SK-N-SH (cell line): Measurements from ENCODE around the gene PSG6. TPM values are rescaled to one million over a fixed set of nuclear protein-coding genes. Genes with fewer than 3 reads are reported as not detected.
"Not testable (repeated sequence)": the region's sequence is repeated elsewhere in the genome, so short reads cannot be mapped to it uniquely, and the experiment has no call there.

Source experiments
- CTCF ChIA-PET: fragments of 300-600, 350-600 bp; formaldehyde crosslinking; extraction: SDS; loops from one replicate; lab custom pipeline; 2021; lab: Yijun Ruan, JAX
- POLR2A ChIA-PET: fragments of 350-600 bp; sonication (Branson Sonifier 250); formaldehyde crosslinking; extraction: SDS; loops from one replicate; lab custom pipeline; 2020; ENCODE audit warnings: antibody characterized with exemption, inconsistent platforms; lab: Yijun Ruan, JAX
- DNase-seq: peaks from one replicate; pipeline ENCODE4 v3.0.0; 2012
- H2AFZ ChIP-seq: fragments of 200-600 bp; sonication (generic); 2 replicates; pipeline ENCODE4 v1.8.1; 2016; ENCODE audit warnings: antibody characterized with exemption, mild to moderate bottlenecking, low read depth
- H3F3A ChIP-seq: fragments of 200-600 bp; sonication (generic); replicated peaks from 2 replicates; pipeline ENCODE3; 2016; ENCODE audit warnings: antibody characterized with exemption, mild to moderate bottlenecking; ENCODE audit not compliant: insufficient read depth
- H3K27ac ChIP-seq, 2 experiments: fragments of 200-500 bp in 1 of 2; fragments of 200-600 bp in 1 of 2; sonication (Bioruptor generic) in 1 of 2; sonication (generic), shearing (Covaris generic) in 1 of 2; 2 replicates each; pipeline versions ENCODE4 v1.5.1 to v1.6.1; 2014 to 2016; ENCODE audit warnings: low read depth in 2 of 2, inconsistent platforms in 1 of 2, low read length in 1 of 2, mild to moderate bottlenecking in 1 of 2, mixed read lengths in 1 of 2
- H3K27me3 ChIP-seq: fragments of 200-600 bp; sonication (generic), shearing (Covaris generic); 2 replicates; pipeline ENCODE4 v1.6.1; 2016; ENCODE audit warnings: mixed run types; ENCODE audit not compliant: insufficient read depth
- H3K36me3 ChIP-seq, 2 experiments: fragments of 200-500 bp in 1 of 2; fragments of 200-600 bp in 1 of 2; sonication (Bioruptor generic) in 1 of 2; sonication (generic) in 1 of 2; replicated peaks in 1 of 2; 2 replicates each; pipeline versions ENCODE3 to v1.5.1; 2014 to 2016; ENCODE audit warnings: low read length in 1 of 2, mild to moderate bottlenecking in 1 of 2; ENCODE audit not compliant: insufficient read depth in 2 of 2, control insufficient read depth in 1 of 2
- H3K4me1 ChIP-seq, 2 experiments: fragments of 200-500 bp in 1 of 2; fragments of 200-600 bp in 1 of 2; sonication (Bioruptor generic) in 1 of 2; sonication (generic), shearing (Covaris generic) in 1 of 2; 2 replicates each; pipeline versions ENCODE4 v1.5.1 to v1.6.1; 2014 to 2016; ENCODE audit warnings: low read depth in 1 of 2, low read length in 1 of 2, mixed run types in 1 of 2; ENCODE audit not compliant: insufficient read depth in 2 of 2, control insufficient read depth in 1 of 2
- H3K4me2 ChIP-seq: fragments of 200-600 bp; sonication (generic), shearing (Covaris generic); 2 replicates; pipeline ENCODE4 v1.6.1; 2017; ENCODE audit warnings: mixed run types
- H3K4me3 ChIP-seq, 2 experiments: fragments of 200-500 bp in 1 of 2; fragments of 200-600 bp in 1 of 2; sonication (Bioruptor generic) in 1 of 2; sonication (generic), shearing (Covaris generic) in 1 of 2; 2 replicates each; pipeline versions ENCODE4 v1.5.1 to v1.8.1; 2014 to 2016; ENCODE audit warnings: low read depth in 2 of 2, inconsistent platforms in 1 of 2, low read length in 1 of 2, mild to moderate bottlenecking in 1 of 2, mixed read lengths in 1 of 2, moderate library complexity in 1 of 2
- H3K79me2 ChIP-seq: fragments of 200-600 bp; sonication (generic); 2 replicates; pipeline ENCODE4 v1.8.1; 2017; ENCODE audit warnings: mild to moderate bottlenecking; ENCODE audit not compliant: insufficient read depth
- H3K9ac ChIP-seq: fragments of 200-600 bp; sonication (generic); 2 replicates; pipeline ENCODE4 v1.6.1; 2017; ENCODE audit warnings: mixed run types
- H3K9me2 ChIP-seq: fragments of 200-600 bp; sonication (generic); 2 replicates; pipeline ENCODE4 v1.6.1; 2017; ENCODE audit warnings: mixed run types
- H3K9me3 ChIP-seq: fragments of 200-600 bp; sonication (generic); 2 replicates; pipeline ENCODE4 v1.6.1; 2017; ENCODE audit warnings: mixed run types, mild to moderate bottlenecking, moderate library complexity
- H4K20me1 ChIP-seq: fragments of 200-600 bp; sonication (generic); 2 replicates; pipeline ENCODE4 v1.6.1; 2017; ENCODE audit warnings: mild to moderate bottlenecking, mixed run types; ENCODE audit not compliant: insufficient read depth
- CHD2 ChIP-seq: fragments of 150-350 bp; IDR thresholded peaks from 2 replicates; pipeline ENCODE4 v1.6.1; 2018; ENCODE audit warnings: low read length; ENCODE audit not compliant: partially characterized antibody
- EP300 ChIP-seq, 2 experiments: IDR thresholded peaks; 2 replicates each; pipeline versions ENCODE4 v1.4.0 to v1.6.1; 2012; ENCODE audit warnings: borderline replicate concordance in 1 of 2, low read depth in 1 of 2, low read length in 1 of 2
- FOSL2 ChIP-seq: IDR thresholded peaks from 2 replicates; pipeline ENCODE4 v1.4.0; 2012; ENCODE audit warnings: low read depth, mild to moderate bottlenecking, moderate library complexity, borderline replicate concordance
- FOXJ3 ChIP-seq: sonication (generic); formaldehyde crosslinking; IDR thresholded peaks from 2 replicates; pipeline ENCODE4 v1.5.1; 2020; ENCODE audit warnings: mild to moderate bottlenecking, missing genetic modification reagents
- FOXM1 ChIP-seq: IDR thresholded peaks from 2 replicates; pipeline ENCODE4 v1.4.0; 2012; ENCODE audit warnings: low read depth, mild to moderate bottlenecking
- GABPA ChIP-seq: IDR thresholded peaks from 2 replicates; pipeline ENCODE4 v1.4.0; 2012; ENCODE audit warnings: low read depth, mild to moderate bottlenecking
- GATA2 ChIP-seq: sonication (generic); formaldehyde crosslinking; IDR thresholded peaks from 2 replicates; pipeline ENCODE4 v1.5.0; 2020; ENCODE audit warnings: mild to moderate bottlenecking, missing genetic modification reagents
- JUND ChIP-seq: IDR thresholded peaks from 2 replicates; pipeline ENCODE4 v1.4.0; 2012
- MEF2A ChIP-seq: IDR thresholded peaks from 2 replicates; pipeline ENCODE4 v1.4.0; 2012; ENCODE audit warnings: low read depth, borderline replicate concordance
- NFIC ChIP-seq: IDR thresholded peaks from 2 replicates; pipeline ENCODE4 v1.4.0; 2012; ENCODE audit warnings: borderline replicate concordance
- NRF1 ChIP-seq: IDR thresholded peaks from 2 replicates; pipeline ENCODE4 v1.6.1; 2012; ENCODE audit warnings: low read depth, mild to moderate bottlenecking, low read length
- POLR2AphosphoS5 ChIP-seq: IDR thresholded peaks from 2 replicates; pipeline ENCODE4 v1.6.1; 2012; ENCODE audit warnings: low read depth, low read length
- RAD21 ChIP-seq: IDR thresholded peaks from 2 replicates; pipeline ENCODE4 v1.6.1; 2012; ENCODE audit warnings: mild to moderate bottlenecking, low read length
- RCOR1 ChIP-seq: fragments of 150-350 bp; IDR thresholded peaks from 2 replicates; pipeline ENCODE4 v1.6.1; 2017; ENCODE audit warnings: antibody characterized with exemption, low read length
- TAF1 ChIP-seq: IDR thresholded peaks from 2 replicates; pipeline ENCODE4 v1.6.1; 2012; ENCODE audit warnings: low read depth, mild to moderate bottlenecking, low read length, moderate library complexity, borderline replicate concordance
- TEAD4 ChIP-seq: IDR thresholded peaks from 2 replicates; pipeline ENCODE4 v1.4.0; 2012; ENCODE audit warnings: mild to moderate bottlenecking, borderline replicate concordance; ENCODE audit not compliant: insufficient read depth
- WGBS: methylation state at CpG from one replicate; pipeline ENCODE4 v1.1.6; 2017; ENCODE audit warnings: low lambda C conversion rate; 5-methylcytosine and 5-hydroxymethylcytosine counted together
- polyA plus RNA-seq, 3 experiments: library from polyadenylated mRNA; depleted of rRNA; stranded (reverse); fragments of >200 nt; gene quantifications; 2 replicates each; pipeline ENCODE4 v1.2.3, GENCODE V29; 2012
- TF ChIP-seq, protein P1 (sequence below): IDR thresholded peaks from 2 replicates; pipeline ENCODE4 v1.4.0; 2012; ENCODE audit warnings: low read depth
- TF ChIP-seq, protein P2 (sequence below): IDR thresholded peaks from 2 replicates; pipeline ENCODE4; 2012
- TF ChIP-seq, protein P3 (sequence below): fragments of 150-350 bp; IDR thresholded peaks from 2 replicates; pipeline ENCODE4 v1.6.1; 2016; ENCODE audit warnings: mild to moderate bottlenecking, low read depth, low read length

The PSG6 gene
- polyA plus RNA-seq, 1 of the 3 experiments (the other 2 are of a cell fraction), result not detected

DNA sequence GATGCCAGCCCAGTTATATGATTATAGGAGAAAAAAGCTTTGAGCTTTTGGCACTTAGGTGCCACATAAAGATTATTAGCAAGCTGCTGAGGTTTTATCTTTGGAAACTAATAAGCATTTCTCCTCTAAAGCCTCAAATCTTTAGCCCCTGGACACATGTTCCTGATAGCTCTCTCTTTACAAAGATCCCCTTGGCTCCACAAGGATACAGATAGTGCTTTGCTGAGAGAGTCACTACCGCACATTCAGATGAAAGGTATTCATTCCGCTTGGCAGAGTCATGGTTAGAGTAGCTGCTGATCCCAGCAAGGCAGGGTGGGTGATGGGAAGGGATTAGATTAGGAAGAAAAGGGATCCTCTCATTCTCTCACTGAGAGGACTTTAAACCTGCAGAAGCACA is 47.5 kb upstream of the PSG6 start (continued):
- TF ChIP-seq POLR2AphosphoS5 (peak; percentile 45; the same call in 1 of the 2 replicates), FOSL2 (peak; percentile 94), NFIC (peak; percentile 77), MEF2A (no peak), CHD2 (no peak), NRF1 (no peak), FOXJ3 (CRISPR knock-in tag) (no peak), EP300 (IDR thresholded peaks at IDR 0.05; ENCODE audit: borderline replicate concordance in 1 of 2, low read depth in 1 of 2, low read length in 1 of 2) (peak in 1 of 2 experiments; percentile 77; a peak in 2 of 4 replicates), TAF1 (no peak), FOXM1 (no peak), JUND (peak; percentile 92), GATA2 (CRISPR knock-in tag) (no peak)
- TF ChIP-seq, protein P1, sequence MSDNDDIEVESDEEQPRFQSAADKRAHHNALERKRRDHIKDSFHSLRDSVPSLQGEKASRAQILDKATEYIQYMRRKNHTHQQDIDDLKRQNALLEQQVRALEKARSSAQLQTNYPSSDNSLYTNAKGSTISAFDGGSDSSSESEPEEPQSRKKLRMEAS, result peak; percentile 88

DNA sequence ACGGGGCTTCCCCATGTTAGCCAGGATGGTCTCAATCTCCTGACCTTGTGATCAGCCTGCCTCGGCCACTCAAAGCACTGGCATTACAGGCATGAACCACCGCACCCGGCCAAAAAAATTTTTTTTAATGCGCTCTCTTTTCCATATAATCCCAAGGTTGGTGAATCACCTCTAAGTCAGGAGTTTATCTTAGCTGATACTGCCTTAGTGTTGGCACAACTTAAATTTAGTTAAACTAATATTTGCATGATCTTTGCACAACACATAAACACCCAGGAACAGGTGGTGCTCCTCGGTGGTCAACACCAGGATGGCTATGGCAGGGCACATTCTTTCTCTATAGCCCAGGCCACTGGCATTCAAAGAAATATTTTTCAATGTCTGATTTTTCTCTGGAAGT is 43.4 kb upstream of the PSG6 start:
- no peak overlapping the region for H3K9ac ChIP-seq
- H4K20me1 ChIP-seq, result no peaks in the 10 kb centered on the region
- no peak overlapping the region for H3K4me3 ChIP-seq
- WGBS, result 47% methylated on average over 6 of the region's 6 CpGs
- no peak overlapping the region for H3K4me2 ChIP-seq
- H3K36me3 ChIP-seq, result no peaks in the 10 kb centered on the region
- no peak for TF ChIP-seq FOXJ3 (CRISPR knock-in tag)
- TF ChIP-seq CHD2, result no peak
- TF ChIP-seq GABPA, result no peak
- no peak for TF ChIP-seq POLR2AphosphoS5
- TF ChIP-seq, protein P2, sequence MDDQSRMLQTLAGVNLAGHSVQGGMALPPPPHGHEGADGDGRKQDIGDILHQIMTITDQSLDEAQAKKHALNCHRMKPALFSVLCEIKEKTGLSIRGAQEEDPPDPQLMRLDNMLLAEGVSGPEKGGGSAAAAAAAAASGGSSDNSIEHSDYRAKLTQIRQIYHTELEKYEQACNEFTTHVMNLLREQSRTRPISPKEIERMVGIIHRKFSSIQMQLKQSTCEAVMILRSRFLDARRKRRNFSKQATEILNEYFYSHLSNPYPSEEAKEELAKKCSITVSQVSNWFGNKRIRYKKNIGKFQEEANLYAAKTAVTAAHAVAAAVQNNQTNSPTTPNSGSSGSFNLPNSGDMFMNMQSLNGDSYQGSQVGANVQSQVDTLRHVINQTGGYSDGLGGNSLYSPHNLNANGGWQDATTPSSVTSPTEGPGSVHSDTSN, result no peak
- TF ChIP-seq TEAD4, result no peak
- TF ChIP-seq RCOR1, result no peak
- no peak for TF ChIP-seq JUND
- TF ChIP-seq, protein P3, sequence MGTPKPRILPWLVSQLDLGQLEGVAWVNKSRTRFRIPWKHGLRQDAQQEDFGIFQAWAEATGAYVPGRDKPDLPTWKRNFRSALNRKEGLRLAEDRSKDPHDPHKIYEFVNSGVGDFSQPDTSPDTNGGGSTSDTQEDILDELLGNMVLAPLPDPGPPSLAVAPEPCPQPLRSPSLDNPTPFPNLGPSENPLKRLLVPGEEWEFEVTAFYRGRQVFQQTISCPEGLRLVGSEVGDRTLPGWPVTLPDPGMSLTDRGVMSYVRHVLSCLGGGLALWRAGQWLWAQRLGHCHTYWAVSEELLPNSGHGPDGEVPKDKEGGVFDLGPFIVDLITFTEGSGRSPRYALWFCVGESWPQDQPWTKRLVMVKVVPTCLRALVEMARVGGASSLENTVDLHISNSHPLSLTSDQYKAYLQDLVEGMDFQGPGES, result no peak
- TF ChIP-seq RAD21, result no peak
- no peaks in the 10 kb centered on the region for H3K79me2 ChIP-seq
- no peak overlapping the region for H2AFZ ChIP-seq
- H3K27ac ChIP-seq, result no peak overlapping the region
- H3K9me2 ChIP-seq, result no peaks in the 10 kb centered on the region
- H3K9me3 ChIP-seq, result no peaks in the 10 kb centered on the region
- CTCF ChIA-PET, result no interaction called here
- no peaks in the 10 kb centered on the region for H3K27me3 ChIP-seq
- peaks cover 0 to 18% of the 10 kb centered on the region in 2 experiments; a peak in 1 of 4 replicates for H3K4me1 ChIP-seq
- no peak for DNase-seq
- H3F3A ChIP-seq, result peaks cover 30% of the 10 kb centered on the region
- POLR2A ChIA-PET, result no interaction called here

DNA sequence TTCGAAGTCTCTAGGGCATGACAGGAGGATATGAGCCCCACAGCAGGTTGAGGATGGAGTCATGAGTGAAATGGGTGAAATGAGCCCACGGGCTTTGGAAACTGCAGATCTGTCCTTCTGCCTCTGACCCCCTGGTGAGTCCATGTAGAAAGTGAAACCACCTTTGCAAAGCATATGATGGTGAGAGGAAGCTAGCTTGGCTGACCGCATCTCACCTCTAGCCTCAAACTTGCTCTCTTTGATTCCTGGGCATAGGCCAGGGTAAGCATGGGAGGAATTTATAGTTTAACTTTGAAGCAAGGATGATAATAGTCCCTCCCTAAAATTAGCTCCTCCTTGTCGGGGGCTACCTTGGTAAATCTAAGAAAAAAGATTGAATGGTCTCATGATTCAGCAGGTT is 34.4 kb upstream of the PSG6 start:
- CTCF ChIA-PET, H3K9ac ChIP-seq, H3K27me3 ChIP-seq, H3K79me2 ChIP-seq, H3F3A ChIP-seq, H3K36me3 ChIP-seq, H3K4me3 ChIP-seq, H3K9me2 ChIP-seq, H4K20me1 ChIP-seq, H3K9me3 ChIP-seq, POLR2A ChIA-PET, DNase-seq, H3K4me1 ChIP-seq, H3K27ac ChIP-seq: not testable (repeated sequence)
- Histone ChIP-seq H3K4me2 (peak overlapping the region; percentile 57), H2AFZ (peak overlapping the region; percentile 41; the same call in 1 of the 2 replicates)
- 25% methylated on average over 4 of the region's 4 CpGs for WGBS

DNA sequence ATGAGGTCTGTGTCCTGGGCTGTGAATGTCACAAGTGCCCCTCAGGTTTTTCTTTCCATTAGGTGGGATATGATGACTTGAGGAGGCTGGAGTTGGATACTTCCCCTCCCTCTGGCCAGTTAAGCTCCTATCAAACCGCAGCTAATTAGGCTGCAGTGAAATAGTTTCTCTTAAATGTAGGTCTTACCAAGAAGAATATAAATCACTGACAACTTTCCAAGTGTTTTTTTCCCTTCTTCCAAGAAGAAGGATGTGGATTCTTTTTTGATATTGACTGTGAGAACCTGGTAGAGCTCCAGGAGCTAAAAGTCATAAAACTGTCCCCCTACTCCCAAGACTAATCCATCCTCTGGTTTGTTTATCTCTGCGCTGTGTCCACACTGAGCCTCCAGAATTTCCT is 33.8 kb upstream of the PSG6 start:
- WGBS, result 33% methylated on average over 2 of the region's 2 CpGs
- POLR2A ChIA-PET, H3K4me1 ChIP-seq, H3K9me3 ChIP-seq, H3K27me3 ChIP-seq, H3K4me3 ChIP-seq, H3K9me2 ChIP-seq, H3K27ac ChIP-seq, CTCF ChIA-PET, H3K79me2 ChIP-seq, H3K36me3 ChIP-seq, H3F3A ChIP-seq, H3K9ac ChIP-seq, DNase-seq, H4K20me1 ChIP-seq: not testable (repeated sequence)
- H2AFZ ChIP-seq, result peak overlapping the region; percentile 41; the same call in 1 of the 2 replicates
- peak overlapping the region; percentile 57 for H3K4me2 ChIP-seq
